ENCODE results near the gene ATP5PD. TPM values are rescaled to one million over a fixed set of nuclear protein-coding genes. Genes with fewer than 3 reads are reported as not detected.

Gene ATP5PD
- 148 TPM for total RNA-seq

DNA sequence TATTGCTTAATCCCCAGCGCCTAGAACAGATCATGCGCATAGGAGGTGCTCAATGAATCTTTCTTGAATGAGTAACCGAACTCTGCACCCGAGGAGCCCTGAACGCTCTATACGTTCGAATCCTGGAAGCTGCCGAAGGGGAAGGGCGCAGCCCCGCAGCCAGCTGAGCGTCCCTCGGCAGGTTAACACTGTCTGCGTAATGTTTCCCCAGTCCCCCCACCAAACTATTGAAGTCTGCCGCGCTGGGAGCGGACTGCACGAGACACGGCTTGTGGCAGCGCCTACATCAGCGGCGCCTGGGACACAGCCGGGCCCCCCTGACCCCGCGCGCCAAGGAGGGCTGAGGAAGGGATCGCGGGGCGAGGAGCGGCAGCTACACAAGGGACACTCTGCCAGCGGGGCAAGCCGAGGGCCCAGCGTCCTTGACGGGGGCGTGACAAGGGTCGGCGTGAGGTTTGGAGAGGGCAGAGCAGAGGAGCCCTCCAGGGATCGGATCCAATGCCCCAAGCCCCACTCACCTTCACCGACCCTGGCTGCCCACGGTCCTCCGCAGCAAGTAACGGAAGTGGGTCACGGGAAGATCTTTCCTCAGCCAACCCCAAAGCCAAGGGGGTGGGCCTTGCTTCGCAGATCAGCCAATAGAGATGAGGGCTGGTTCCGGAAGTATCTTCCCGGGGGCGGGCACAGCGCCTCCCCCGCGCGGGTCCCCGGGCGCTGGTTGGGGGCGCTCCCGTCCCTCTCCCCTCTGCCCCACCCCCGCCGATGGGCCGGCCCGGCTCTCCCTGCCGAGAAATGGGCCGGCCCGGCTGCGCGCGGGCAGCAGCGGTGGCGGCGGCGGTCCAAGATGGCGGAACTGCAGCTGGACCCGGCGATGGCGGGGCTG, at the start of gene ATP5PD, which contains the start of gene KCTD2:
Gene ATP5PD, minus strand, starts transcription at position 563 of the 883 bp plus-strand sequence. CDS start 4,319 bp downstream, outside the sequence.
Gene KCTD2, plus strand, starts transcription at position 819 of the 883 bp plus-strand sequence. Its CDS starts 26 bp downstream, at position 845.

DNA sequence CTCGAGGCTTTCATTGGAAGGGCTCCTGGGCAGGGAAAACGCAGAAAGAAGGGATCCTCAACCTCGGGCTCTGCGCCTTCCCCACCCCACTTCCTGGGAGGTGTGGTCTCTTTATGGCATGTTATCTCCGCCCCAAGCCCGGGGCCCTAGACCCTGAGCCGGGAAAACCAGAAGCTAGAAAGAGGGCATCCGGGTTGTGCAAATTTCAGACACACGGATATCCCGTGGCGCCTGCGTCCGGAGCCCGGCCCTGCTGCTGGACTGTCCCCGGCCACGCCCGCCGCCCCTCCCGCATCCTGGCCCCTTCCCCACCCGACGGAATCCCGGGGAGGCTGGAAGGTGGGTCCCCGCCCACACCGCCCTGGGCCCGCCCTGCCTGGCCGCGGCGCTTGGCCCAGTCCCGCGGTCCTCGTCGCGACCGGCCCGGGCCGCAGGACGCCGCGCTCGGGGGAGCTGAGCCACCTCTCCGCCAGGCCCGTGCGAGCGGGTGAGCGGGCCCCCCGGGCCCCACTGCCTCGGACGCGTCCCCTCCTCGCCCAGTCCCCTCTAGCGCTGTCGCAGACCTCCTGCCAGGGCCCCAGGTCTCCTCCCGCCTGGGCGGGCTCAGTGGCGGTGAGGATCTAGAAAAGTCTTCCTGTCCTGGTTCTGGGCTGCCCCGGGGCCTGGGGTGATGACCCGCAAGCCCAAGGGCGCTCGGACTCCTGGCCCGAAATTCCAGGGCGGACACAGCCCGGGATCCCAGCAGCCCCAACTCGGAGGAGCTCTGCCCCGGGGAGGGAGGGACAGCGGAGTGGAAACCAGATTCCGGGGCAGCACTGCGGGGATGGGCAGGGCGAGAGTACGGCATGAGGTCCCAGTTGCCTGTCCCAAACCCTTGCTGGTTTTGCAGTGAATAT, 41.0 kb upstream of the ATP5PD start, which contains the start of gene SLC16A5:
Gene SLC16A5, plus strand, starts transcription at position 397 of the 896 bp plus-strand sequence. CDS start 5,683 bp downstream, outside the sequence.

DNA sequence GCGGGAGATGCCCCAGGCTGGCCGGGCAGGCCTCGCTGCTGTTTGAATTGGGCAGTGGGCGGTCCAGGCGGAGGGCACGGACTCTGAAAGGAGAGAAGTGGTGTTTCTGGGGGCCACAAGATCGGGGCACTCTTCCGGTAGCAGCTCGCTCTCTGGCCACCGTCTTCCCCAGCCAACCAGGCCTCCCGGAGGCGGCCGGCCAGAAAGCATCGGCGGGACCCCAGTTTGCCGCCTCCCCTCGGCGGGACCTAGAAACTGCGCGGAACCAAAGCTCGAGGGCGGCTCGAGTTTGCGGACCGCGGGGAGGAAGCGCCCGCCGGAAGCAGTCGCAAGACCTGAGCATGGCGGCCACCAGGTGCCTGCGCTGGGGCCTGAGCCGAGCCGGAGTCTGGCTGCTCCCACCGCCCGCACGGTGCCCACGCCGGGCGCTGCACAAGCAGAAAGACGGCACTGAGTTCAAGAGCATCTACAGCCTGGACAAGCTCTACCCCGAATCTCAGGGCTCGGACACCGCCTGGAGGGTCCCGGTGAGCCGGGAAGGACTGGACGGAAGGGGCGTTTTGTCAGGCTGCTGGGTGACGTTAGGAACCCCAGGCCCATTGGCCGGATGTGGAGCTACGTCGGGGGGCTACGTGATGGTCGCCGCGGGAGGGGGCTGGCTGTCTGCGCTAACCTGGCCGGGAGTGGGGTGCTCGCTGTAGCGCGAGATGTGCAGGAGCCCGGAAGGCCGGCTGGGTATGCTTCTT, 34.2 kb downstream of the ATP5PD start, which contains the start of gene MRPL58:
Gene MRPL58, plus strand, starts transcription at position 325 of the 746 bp plus-strand sequence. Its CDS starts 17 bp downstream, at position 342.

Other genes with a start within 250 kb of the ATP5PD start
- 7.1 TPM for gene GRIN2C, start 187.1 kb downstream of the ATP5PD start, total RNA-seq
- gene FDXR, start 174.0 kb downstream of the ATP5PD start, total RNA-seq, result 4.1 TPM
- gene FADS6, start 153.3 kb downstream of the ATP5PD start, total RNA-seq, result 0.27 TPM
- gene USH1G, start 123.7 kb downstream of the ATP5PD start, total RNA-seq, result 0.66 TPM
- gene OTOP2, start 122.7 kb downstream of the ATP5PD start, total RNA-seq, result not detected
- not detected for gene OTOP3, start 111.1 kb downstream of the ATP5PD start, total RNA-seq
- gene HID1, start 74.2 kb downstream of the ATP5PD start, total RNA-seq, result 16.0 TPM
- 9.7 TPM for gene CDR2L, start 59.3 kb downstream of the ATP5PD start, total RNA-seq
- gene MRPL58, start 34.3 kb downstream of the ATP5PD start, total RNA-seq, result 25.1 TPM
- 24.2 TPM for gene KCTD2, start 256 bp upstream of the ATP5PD start, total RNA-seq
- gene SLC16A5, start 41.0 kb upstream of the ATP5PD start, total RNA-seq, result 8.0 TPM
- 4.1 TPM for gene ARMC7, start 63.0 kb upstream of the ATP5PD start, total RNA-seq
- gene NT5C, start 84.8 kb upstream of the ATP5PD start, total RNA-seq, result 59.9 TPM
- 76.7 TPM for gene JPT1, start 107.5 kb upstream of the ATP5PD start, total RNA-seq
- gene SUMO2, start 136.0 kb upstream of the ATP5PD start, total RNA-seq, result 88.2 TPM
- gene NUP85, start 158.7 kb upstream of the ATP5PD start, total RNA-seq, result 43.7 TPM
- 19.6 TPM for gene GGA3, start 214.6 kb upstream of the ATP5PD start, total RNA-seq
- gene MRPS7, start 214.9 kb upstream of the ATP5PD start, total RNA-seq, result 38.5 TPM
- gene MIF4GD, start 224.3 kb upstream of the ATP5PD start, total RNA-seq, result 8.6 TPM
- 5.2 TPM for gene SLC25A19, start 242.5 kb upstream of the ATP5PD start, total RNA-seq